ENCODE data around the gene AHCYL1. TPM values are rescaled to one million over a fixed set of nuclear protein-coding genes. Genes with fewer than 3 reads are reported as not detected.

AHCYL1 gene
- total and polyA plus RNA-seq, 2 donors (not counting 3 experiments of a cell fraction or from before 2014, with no cell fraction given) = 49.2 to 74.2 TPM

- Histone ChIP-seq H3K27ac (ENCODE audit: insufficient read depth, low read depth, low read length) (no peak overlapping the region), H3K27me3 (ENCODE audit: control insufficient read depth in 2 of 2, insufficient read depth in 2 of 2, low read length in 2 of 2) (no peaks in the 10 kb centered on the region), H3K9me1 (replicated peaks; ENCODE audit: control insufficient read depth, extremely low read depth, insufficient read depth, low read length) (no peaks in the 10 kb centered on the region), H3K4me1 (ENCODE audit: control insufficient read depth, extremely low read depth, insufficient read depth, low read length) (no peaks in the 10 kb centered on the region), H3K79me2 (ENCODE audit: control insufficient read depth, insufficient read depth, low read length) (no peaks in the 10 kb centered on the region), H3K4me2 (ENCODE audit: insufficient read depth, low read length) (no peak overlapping the region), H3K9me3 (replicated peaks; ENCODE audit: control insufficient read depth, insufficient read depth, low read length) (no peaks in the 10 kb centered on the region), H3K36me3 (ENCODE audit: control insufficient read depth in 2 of 2, extremely low read depth in 1 of 2, insufficient read depth in 2 of 2, low read length in 2 of 2) (peaks cover 30 to 57% of the 10 kb centered on the region in 2 experiments), H2AFZ (ENCODE audit: low read depth, low read length) (no peak overlapping the region), H3K9ac (replicated peaks; ENCODE audit: extremely low read depth, insufficient read depth, low read length) (no peak overlapping the region), H3K4me3 (replicated peaks in 1 of 3; ENCODE audit: insufficient read depth in 1 of 3, low read depth in 1 of 3, low read length in 3 of 3) (no peak overlapping the region), H4K20me1 (replicated peaks; ENCODE audit: control insufficient read depth, extremely low read depth, insufficient read depth, low read length) (no peaks in the 10 kb centered on the region)
- dilution Hi-C loops (cut with MboI; ENCODE audit: extremely low pct_ligation_motif_present, low sequenced_read_pairs) (no loop called here), intact Hi-C loops (cut with micrococcal nuclease) (no loop called here)
- ChIA-PET POLR2A (no interaction called here), CTCF (interaction anchor here (0.9 to 6.5 kb wide), 9 partner anchors 10 to 446 kb away, joined by 3 to 65 read pairs (median 7); partner anchors contain the start of gene STRIP1)
- FAIRE-seq (no peak), DNase-seq (ENCODE audit: low read depth, low spot score) (no peak)
- no TSS peak for BruUV-seq (replicated peaks)
- TF ChIP-seq JUN (IDR thresholded peaks at IDR 0.05; ENCODE audit: borderline replicate concordance, insufficient read depth, insufficient read length, low read depth) = no peak
- TF ChIP-seq EZH2 (IDR thresholded peaks at IDR 0.05; ENCODE audit: borderline replicate concordance, low read depth, low read length, severe bottlenecking) = no peak
- TF ChIP-seq MAX (IDR thresholded peaks at IDR 0.05; ENCODE audit: insufficient read depth, insufficient read length) = no peak
- TF ChIP-seq POLR2A (IDR thresholded peaks at IDR 0.05; ENCODE audit: low read depth, low read length) = no peak
- no peak for TF ChIP-seq CTCF (IDR thresholded peaks at IDR 0.05; ENCODE audit: extremely low read depth in 1 of 2, insufficient read depth in 1 of 2, low read depth in 1 of 2, low read length in 2 of 2)
- no peak for TF ChIP-seq MYC (IDR thresholded peaks at IDR 0.05; ENCODE audit: low read depth, low read length)
- no peak for TF ChIP-seq FOS (IDR thresholded peaks at IDR 0.05; ENCODE audit: borderline replicate concordance, insufficient read depth, low read length)
- TF ChIP-seq POLR2AphosphoS5 (IDR thresholded peaks at IDR 0.05; ENCODE audit: insufficient read depth, low read depth, low read length) = no peak
- no peak for TF ChIP-seq GATA2 (IDR thresholded peaks at IDR 0.05; ENCODE audit: insufficient read depth, insufficient read length, low read depth, low read length)
Observed at GRCh38 chr1:110049801-110050601, 65.4 kb downstream of the AHCYL1 start.
